GM19099 (cell line): ENCODE measurements around the gene TTBK2.

ENCODE experiments used
- POLR2A ChIP-seq: IDR thresholded peaks from 3 replicates; pipeline ENCODE4 v1.6.1; 2011; ENCODE audit warnings: low read depth; ENCODE audit not compliant: insufficient read length; ENCODE audit errors: extremely low read depth

Gene TTBK2

DNA sequence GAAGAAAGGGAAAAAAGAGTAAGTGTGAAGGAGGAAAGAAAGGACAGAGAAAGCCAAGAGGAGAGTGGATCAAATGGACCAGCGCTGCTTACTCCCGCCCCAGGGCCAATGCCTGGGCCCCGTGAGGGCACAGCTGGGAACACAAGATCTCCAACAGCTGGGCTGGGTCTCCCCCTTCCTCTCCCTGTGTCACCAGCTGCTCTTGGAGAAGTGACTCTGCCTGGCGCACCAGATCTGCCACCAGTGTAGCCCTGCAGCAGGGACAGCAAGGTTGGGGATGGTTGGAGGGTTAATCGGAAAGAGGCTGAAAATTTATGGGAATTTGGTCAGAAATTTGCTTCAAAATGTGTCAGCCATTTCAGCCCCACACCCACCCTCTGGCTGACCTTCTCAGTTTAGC is 192.0 kb downstream of the TTBK2 start:
- no peak for TF ChIP-seq POLR2A

DNA sequence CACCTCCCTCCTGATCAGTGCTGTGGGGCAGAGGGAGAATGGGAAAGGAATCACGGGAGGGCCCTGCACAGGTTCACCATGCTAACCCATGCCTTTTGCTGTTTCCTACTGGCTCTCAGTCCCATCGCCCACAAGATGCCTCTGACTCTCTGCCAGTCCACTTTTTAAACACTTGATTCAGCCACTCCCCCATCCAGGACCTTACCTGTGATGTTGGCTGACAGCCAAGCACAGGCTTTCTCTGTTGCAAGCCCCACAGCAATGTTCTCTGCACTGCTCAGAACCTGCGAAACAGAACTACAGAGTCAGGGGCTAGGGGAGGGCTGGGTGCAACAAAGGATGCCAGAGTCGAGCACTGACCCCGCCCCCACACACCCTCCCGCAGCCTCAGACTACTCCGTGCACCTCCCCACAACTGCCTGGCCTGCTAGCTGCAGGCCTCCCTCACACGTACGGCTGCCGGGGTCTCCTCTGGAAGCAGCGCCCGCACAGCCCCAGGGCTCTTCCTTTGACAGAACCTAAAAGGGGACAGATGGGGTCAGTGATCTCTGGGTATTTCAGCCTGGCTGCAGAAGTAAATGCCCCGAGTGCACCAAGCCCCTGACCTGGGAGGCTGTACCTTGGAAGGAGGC is 192.7 kb downstream of the TTBK2 start:
- TF ChIP-seq POLR2A = no peak

DNA sequence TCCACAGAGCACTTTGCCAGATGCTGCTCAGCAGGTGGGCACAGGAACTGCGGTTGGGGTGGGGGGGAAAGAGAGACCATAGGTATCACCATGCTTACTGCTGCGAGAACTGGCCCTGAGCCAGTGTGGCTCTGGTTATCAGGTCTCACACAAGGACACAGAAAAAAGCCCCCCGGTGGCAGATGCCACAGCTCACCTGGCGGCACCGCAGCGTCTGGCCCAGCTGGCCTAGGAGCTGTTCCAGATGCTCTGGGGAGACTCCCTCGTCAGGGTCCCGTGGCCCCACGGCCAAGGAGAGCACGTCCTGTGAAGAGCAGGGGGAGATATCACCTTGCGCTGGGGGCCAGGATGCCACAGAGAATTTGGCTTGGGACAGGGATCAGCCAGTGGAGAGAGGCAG is 194.5 kb downstream of the TTBK2 start:
- no peak for TF ChIP-seq POLR2A

DNA sequence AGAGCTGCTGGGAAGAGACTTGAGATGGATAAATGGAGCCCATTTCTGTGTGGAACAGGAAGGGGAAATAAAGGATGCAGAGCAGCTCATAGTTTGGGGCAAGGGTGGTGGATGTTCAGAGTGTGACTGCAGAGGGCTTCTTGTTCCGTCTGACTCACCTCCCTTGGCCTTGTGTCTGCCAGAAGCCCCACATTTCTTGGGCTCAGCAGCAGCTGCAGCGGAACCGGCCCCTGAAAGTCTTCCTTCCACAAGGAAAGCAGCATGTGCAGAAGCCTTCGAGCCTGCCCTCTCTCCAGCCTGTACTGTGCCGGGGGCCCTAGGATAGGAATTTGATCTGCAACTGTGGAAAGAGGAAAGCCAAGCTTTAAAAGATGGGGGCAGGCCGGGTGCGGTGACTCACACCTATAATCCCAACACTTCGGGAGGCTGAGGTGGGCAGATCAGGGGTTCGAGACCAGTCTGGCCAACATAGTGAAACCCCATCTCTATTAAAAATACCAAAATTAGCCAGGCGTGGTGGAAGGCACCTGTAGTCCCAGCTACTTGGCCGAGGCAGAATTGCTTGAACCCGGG is 195.2 kb downstream of the TTBK2 start:
- no peak for TF ChIP-seq POLR2A

DNA sequence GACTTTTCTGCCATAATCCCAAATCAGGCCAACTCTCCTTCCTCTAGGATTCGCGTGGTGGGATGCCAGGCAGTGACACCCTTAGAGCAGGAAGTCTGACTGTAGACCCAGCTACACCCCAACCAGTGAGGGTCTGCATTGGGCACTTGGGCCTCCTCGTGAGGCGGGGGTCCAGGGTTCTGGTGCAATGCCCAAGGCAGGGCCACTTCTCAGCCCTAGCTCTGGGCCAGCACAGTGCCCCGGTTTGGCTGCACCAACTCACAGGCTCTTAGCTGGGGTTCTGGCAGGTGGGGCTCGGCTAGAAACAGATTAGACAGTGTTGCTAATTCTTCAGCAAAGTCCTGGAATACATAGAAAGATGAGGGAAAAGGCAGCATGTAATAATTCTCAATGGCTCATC is 196.3 kb downstream of the TTBK2 start:
- no peak for TF ChIP-seq POLR2A

DNA sequence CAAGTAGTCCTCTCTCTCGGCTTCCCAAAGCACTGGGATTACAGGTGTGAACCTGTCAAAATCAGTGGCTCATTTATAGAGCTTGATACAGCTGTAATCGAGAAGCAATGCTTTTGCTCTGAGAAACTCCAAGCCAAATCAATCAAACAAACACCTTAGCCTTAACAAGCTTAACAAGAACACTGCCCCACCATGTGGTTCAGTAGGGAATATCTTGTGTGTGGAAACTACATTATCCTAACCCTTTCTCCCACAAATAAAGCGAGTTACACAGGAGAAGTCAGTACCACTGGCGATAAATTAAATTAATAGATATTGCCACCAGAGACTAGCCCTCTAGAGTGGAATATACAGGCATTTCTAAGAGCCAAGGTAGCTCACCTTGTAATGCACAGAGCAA is 197.5 kb downstream of the TTBK2 start:
- TF ChIP-seq POLR2A = no peak

DNA sequence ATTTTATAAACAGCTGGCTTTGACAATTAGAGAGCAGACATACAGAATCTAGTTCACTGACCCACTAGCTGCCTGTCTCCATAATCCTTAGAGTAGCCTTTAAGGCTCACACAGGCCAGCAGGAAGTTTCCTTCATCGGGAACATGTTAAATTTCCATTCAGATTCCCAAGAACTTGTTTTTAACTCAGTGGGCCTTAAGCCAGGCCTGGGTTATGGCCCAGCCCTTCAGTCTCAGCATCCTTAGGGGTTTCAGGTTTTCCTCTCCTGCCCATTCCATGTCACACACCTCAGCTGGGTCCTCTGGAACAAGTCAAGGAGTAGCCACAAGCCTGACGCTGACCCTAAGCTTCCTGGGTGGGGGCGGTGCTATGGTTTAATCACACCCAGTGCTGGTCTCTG is 198.7 kb downstream of the TTBK2 start:
- TF ChIP-seq POLR2A = no peak

DNA sequence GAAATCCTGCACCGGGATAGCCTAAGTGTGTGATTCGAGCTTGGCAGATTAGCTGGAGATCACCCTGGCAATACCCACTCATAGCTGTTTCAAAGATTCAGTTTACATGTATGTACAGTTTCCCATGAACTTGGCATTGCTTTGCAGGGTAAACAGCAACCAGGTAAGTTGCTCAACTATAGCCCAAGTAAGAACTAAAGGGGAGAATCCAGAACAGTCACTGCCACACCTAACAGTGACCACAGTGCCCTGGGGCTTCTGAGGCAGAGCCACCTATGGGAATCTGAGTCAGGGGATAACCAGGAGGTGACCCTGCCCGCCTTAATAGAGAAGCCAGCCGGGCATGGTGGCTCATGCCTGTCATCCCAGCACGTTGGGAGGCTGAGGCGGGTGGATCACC is 199.6 kb downstream of the TTBK2 start:
- no peak for TF ChIP-seq POLR2A

DNA sequence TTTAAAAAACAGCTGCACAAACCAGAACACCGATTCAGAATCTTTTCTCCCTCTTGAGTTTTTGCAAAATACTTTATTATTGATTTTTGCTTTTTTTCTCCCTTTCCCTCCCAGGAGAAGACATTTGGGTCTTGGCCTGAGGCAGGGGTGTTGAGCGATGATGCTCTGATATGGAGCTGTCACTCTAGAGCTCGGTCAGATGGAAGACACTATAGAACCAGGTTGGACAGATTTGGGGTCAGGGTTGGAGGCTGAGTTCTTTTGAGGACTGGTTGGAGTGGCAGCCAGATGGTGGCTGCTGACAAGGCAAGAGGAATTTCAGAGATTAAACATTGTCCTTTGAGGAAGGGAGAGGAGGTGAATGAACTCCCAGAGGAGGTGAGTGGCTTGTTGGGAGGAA is 200.5 kb downstream of the TTBK2 start:
- no peak for TF ChIP-seq POLR2A

DNA sequence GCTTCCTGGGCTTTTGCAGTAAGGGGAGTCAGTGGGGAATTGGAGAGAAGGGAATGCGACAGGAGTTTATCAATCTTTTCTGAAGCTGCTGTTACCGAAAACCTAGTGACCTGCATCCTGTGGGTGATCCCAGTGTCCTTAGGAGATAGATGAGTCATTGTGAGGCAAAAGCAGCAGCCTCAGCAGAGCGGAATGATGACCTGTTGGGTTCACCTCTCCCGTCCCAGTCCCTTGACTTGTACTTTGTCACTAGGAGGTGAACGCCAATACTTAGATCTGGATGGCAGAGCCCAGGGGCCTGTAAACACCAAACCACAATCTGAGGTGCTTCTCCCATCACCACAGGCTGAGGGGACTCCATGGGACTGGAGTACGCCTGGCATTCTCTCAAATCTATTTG is 201.5 kb downstream of the TTBK2 start:
- TF ChIP-seq POLR2A = no peak

DNA sequence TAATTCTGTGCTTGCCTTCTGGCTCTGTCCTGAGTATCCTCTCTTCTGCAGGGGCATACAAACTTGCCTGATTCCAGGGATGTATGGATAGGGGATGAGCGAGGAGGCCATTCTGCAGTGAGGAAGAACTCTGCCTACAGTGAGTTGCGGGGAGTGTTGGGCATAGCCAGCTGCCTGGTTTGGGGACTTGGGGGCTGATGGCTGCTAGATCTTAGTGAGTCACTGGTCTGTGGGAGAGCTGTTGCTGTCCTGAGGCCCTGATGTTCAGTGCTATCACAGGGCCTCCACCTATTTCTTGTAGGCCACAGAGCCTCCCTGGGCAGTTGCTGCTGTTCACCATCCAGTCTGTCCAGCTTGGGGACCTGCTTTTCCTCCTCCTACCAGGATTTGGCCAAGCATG is 204.0 kb downstream of the TTBK2 start:
- TF ChIP-seq POLR2A = no peak

DNA sequence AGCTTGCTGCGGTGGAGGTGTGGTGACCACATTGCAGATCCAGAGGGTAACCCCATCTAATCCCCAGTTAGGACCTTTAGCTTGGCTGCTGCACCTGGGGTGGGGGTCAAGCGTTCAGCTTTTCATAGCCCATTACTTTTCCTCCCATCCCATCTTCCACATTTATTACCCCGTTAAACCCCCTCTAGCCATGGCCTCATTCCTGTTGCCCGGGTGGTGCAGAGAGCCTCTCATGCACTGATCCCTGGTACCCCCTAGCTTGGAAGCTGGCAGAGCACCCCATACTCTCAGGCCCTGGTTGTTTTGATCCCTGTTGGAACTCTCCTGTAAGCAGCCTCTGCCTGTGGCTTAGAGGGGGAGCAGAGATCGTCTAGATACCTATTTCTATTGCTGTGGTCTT is 204.5 kb downstream of the TTBK2 start:
- no peak for TF ChIP-seq POLR2A

DNA sequence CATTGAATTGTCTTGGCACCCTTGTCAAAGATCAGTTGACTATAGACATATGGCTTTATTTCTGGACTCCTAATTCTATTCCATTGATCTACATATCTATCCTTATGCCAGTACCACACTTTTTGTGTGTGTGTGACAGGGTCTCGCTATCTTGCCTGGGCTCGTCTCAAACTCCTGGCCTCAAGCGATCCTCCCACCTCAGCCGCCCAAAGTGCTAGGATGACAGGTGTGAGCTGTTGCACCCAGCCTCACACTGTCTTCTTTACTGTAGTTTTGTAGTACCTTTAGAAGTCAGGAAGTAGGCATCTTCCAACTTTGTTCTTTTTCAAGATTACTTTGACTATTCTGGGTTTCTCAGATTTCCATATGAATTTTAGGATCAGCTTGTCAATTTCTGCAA is 208.0 kb downstream of the TTBK2 start:
- no peak for TF ChIP-seq POLR2A

DNA sequence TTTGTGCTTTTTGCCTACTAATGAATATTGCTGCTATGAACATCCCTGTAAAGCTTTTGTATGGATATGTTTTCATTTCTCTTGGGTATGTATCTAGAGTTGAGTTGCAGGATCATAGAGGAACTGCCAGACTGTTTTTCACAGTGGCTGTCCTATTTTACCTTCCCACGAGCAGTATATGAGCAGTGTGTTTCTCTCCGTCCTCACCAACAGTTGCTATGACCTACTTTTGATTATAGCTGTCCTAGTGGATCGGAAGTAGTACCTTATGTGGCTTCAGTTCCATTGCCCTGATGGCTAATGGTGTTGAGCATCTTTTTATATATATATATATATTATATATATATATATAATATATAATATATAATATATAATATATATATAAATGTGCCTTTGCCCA is 208.8 kb downstream of the TTBK2 start:
- no peak for TF ChIP-seq POLR2A

DNA sequence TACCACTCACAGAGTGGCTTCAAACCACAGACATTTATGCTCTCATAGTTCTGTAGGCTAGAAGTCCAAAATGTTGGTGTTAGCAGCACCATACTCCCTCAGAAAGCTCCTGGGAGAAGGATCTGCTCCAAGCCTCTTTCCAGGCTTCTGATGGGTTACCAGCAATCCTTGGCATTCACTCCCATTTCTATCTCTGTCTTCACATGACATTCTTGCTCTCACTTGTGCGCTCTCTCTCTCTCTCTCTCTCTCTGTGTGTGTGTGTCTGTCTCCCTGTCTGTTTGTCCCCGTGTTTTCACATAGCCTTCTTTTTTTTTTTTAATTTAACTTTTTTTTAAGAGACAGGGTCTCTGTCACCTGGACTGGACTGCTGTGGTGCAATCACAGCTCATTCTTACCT is 209.9 kb downstream of the TTBK2 start:
- TF ChIP-seq POLR2A = no peak

DNA sequence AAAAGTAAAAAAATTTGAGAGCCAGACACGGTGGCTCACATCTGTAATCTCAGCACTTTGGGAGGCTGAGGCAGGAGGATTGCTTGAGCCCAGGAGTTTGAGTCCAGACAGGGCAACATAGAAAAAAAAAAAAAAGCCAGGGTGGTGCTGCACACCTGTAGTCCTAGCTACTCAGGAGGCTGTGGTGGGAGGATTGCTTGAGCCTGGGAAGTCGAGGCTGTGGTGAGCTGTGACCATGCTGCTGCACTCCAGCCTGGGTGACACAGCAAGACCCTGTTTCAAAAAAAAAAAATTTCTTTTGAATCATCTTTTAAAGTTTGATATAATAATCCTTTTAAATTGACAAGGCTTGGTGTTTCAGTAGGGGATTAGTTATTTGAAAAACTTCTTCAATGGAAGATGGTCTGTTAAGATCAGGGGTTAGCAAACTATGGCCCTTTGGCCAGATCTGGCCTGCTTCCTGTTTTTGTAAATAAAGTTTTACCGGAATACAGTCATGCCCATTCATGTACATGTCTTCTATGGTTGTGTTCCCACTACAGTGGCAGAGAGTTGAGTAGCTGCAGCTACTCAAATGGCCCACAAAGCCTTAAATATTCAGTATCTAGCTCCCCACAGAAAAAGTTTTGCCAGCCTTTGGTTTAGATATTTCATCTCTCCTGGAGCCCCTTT is 212.6 kb downstream of the TTBK2 start:
- no peak for TF ChIP-seq POLR2A
